Measurements from ENCODE around the gene TTR.

DNA sequence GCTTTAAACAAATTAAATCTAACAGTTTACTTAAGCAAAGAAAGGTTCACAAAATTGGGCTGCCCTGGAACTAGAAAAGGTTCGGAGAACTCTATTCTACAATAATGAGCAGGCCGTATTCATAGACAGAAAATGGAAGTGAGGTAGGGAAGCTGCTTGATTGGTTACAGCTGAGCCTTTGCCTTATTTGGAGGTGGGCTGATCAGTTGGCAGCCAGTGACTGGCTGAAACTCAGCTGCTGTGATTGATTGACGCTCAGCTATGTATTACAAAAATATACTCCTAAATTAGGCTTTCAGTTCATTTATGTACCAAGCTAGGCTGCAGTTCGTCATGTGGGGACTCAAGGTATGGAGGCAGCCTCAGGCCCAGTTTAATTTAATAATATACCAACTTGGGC, 42.3 kb upstream of the TTR start:
- no peak for TF ChIP-seq POLR2A (IDR thresholded peaks at IDR 0.05; ENCODE audit: low read length)
- no peak for TF ChIP-seq GATA1 (IDR thresholded peaks at IDR 0.05; ENCODE audit: low read depth, low read length)

Data from erythroblast (primary cell).